Neural crest cell (in vitro differentiated cells): ENCODE results near the gene ARPC5L. TPM values are rescaled to one million over a fixed set of nuclear protein-coding genes. Genes with fewer than 3 reads are reported as not detected.

Source experiments
- DNase-seq: peaks from one replicate; pipeline ENCODE4 v3.0.0; 2021; ENCODE audit warnings: low read depth, mixed read lengths, low spot score
- H3K27ac Mint-ChIP-seq: one replicate; pipeline ENCODE4 v1.8.0; 2021; ENCODE audit warnings: mild to moderate bottlenecking, mixed read lengths; ENCODE audit not compliant: unreplicated experiment
- H3K27me3 Mint-ChIP-seq: 2 replicates; pipeline ENCODE4 v1.8.0; 2021; ENCODE audit warnings: low read depth, mild to moderate bottlenecking, mixed read lengths
- H3K36me3 Mint-ChIP-seq: 2 replicates; pipeline ENCODE4 v1.8.0; 2021; ENCODE audit warnings: low read depth, mild to moderate bottlenecking, mixed read lengths
- H3K4me1 Mint-ChIP-seq: 2 replicates; pipeline ENCODE4 v1.8.0; 2021; ENCODE audit warnings: mixed read lengths
- H3K4me3 Mint-ChIP-seq: one replicate; pipeline ENCODE4 v1.8.0; 2021; ENCODE audit warnings: mild to moderate bottlenecking, mixed read lengths
- H3K9me3 Mint-ChIP-seq: 2 replicates; pipeline ENCODE4 v1.8.0; 2021; ENCODE audit warnings: mixed read lengths
- total RNA-seq: library from RNA; stranded (reverse); gene quantifications from 2 replicates; pipeline ENCODE4 v1.2.1, GENCODE V29; 2021
- TF ChIP-seq, protein P1 (sequence below): fragments of 200-600 bp; sonication (generic); conservative IDR thresholded peaks from 2 replicates; pipeline ENCODE4 v1.5.0; 2021; ENCODE audit warnings: antibody characterized with exemption, mild to moderate bottlenecking

Gene ARPC5L
- total RNA-seq, 1 donor from 2014 or later = 42.1 TPM

DNA sequence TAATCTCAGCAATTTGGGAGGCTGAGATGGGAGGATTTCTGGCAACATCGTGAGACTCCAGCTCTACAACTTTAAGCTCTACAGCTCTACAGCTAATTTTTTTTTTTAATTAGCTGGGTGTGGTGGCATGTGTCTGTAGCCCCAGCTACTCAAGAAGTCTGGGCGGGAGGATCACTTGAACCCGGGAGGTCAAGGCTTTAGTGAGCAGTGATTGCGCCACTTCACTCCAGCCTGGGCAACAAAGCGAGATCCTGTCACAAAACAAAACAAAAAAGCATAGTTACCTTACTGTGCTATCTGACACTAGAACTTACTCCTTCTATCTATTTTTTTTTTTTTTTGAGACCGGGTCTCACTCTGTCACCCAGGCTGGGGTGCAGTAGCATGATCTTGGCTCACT, 15.0 kb upstream of the ARPC5L start:
- Mint-ChIP-seq H3K27me3 (no peaks in the 10 kb centered on the region), H3K9me3 (no peaks in the 10 kb centered on the region), H3K36me3 (no peaks in the 10 kb centered on the region), H3K4me3 (no peak overlapping the region), H3K4me1 (peaks cover 6% of the 10 kb centered on the region), H3K27ac (no peak overlapping the region)
- no peak for DNase-seq
- TF ChIP-seq, protein P1, sequence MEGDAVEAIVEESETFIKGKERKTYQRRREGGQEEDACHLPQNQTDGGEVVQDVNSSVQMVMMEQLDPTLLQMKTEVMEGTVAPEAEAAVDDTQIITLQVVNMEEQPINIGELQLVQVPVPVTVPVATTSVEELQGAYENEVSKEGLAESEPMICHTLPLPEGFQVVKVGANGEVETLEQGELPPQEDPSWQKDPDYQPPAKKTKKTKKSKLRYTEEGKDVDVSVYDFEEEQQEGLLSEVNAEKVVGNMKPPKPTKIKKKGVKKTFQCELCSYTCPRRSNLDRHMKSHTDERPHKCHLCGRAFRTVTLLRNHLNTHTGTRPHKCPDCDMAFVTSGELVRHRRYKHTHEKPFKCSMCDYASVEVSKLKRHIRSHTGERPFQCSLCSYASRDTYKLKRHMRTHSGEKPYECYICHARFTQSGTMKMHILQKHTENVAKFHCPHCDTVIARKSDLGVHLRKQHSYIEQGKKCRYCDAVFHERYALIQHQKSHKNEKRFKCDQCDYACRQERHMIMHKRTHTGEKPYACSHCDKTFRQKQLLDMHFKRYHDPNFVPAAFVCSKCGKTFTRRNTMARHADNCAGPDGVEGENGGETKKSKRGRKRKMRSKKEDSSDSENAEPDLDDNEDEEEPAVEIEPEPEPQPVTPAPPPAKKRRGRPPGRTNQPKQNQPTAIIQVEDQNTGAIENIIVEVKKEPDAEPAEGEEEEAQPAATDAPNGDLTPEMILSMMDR = no peak

DNA sequence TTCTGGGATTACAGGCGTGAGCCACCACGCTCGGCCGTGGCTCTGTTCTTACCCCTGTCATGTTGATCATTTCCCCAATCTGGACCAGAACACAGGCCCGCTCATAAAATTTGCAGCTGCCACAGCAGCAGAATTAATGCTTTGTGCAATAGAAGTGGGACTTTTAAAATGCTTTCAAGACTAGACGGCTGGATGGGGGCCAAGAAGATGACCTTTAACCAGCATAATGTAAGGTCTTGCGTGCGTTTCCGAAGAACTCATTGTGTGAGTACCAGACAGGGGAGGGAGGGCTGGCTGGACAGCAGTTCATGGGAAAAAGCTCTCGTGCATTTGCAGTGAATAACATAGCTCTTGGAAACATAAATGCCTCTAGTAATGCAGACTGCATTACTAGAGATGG, 12.1 kb upstream of the ARPC5L start:
- Mint-ChIP-seq H3K4me1 (peaks cover 12% of the 10 kb centered on the region), H3K36me3 (no peaks in the 10 kb centered on the region), H3K9me3 (no peaks in the 10 kb centered on the region), H3K27me3 (peaks cover under 1% of the 10 kb centered on the region), H3K4me3 (peak overlapping the region; percentile 33), H3K27ac (no peak overlapping the region)
- DNase-seq = no peak
- TF ChIP-seq, protein P1 = no peak

DNA sequence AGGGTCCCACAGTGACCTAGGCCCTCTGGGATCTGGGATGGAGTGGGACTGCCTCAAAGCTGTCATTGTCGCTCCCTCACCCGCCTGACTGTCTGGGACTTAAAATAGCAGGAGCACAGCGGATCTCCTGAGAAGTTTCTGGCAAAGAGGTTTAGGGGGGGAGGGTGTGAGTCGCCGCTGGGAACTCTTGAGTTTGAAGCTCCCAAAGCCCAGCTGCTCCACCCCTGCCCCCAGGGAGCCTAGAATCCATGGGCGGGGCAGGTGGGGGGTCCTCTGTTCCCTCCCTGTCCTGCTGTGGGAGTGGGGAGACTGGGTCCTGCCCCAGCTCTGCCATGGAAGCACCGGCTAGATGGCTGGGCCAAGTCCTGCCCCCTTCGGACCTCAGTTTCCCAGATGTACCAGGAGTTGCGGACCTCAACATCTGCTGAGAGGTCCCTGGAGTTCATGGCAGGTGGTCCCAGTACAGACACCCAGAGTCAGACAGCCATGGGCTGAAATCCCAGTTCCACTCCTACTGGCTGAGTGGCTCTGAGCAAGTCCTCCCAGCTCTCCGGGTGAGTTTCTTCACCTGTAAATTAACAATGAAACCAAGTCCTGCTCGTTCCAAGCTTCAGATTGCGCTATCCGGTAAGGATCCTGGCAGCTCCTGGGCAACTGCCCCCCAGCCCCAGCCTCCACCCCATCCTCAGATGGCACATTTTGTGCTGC, 9.7 kb upstream of the ARPC5L start:
- peaks cover 17% of the 10 kb centered on the region for H3K4me1 Mint-ChIP-seq
- peak overlapping the region; percentile 53 for H3K27ac Mint-ChIP-seq
- no peaks in the 10 kb centered on the region for H3K9me3 Mint-ChIP-seq
- DNase-seq = no peak
- TF ChIP-seq, protein P1 = no peak
- peak overlapping the region; percentile 84 for H3K4me3 Mint-ChIP-seq
- H3K36me3 Mint-ChIP-seq = peaks cover under 1% of the 10 kb centered on the region
- peaks cover 5% of the 10 kb centered on the region for H3K27me3 Mint-ChIP-seq

DNA sequence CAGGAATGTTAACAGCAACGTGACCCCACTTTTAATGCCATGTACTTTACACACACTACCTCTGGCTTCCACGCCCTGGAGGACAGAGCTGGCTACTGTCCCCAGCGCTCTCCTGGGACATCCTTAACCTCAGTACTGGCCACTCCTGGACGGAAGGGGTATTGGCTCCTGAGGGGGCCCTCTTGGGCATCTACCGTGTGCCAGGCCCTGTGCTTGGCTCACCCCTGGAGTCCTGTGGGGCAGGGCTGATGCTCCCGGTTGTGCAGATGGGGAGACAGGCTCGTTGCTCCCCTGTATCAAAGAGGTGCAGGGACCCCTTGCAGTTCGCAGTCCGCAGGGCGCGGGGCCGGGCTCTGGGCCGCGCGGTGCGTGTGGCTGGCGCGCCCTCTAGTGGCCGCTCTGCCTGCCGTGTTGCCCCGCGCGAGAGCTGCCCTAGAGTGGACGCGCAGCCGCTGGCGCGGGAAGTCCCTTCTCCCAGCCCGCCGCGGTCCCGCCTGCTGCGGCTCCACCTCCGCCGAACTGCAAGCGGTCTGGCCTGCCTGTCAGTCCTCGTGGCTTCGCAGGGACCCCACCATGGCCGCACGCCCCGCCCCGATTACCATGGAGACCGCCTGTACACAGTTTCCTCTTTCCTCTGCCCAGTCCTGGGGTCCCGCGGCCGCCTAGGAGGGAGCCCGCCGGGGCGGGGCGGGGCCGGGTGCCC, 8.9 kb upstream of the ARPC5L start, which contains the start of gene WDR38:
TSS of gene WDR38 (plus strand) at position 632 of the 703 bp plus-strand sequence. CDS start 72 bp downstream, outside the sequence.
- Mint-ChIP-seq H3K36me3 (peaks cover 4% of the 10 kb centered on the region), H3K27ac (peak within 1 kb of the TSS; percentile 53), H3K9me3 (no peaks in the 10 kb centered on the region), H3K4me1 (peaks cover 17% of the 10 kb centered on the region), H3K4me3 (peak within 1 kb of the TSS; percentile 84), H3K27me3 (peaks cover 5% of the 10 kb centered on the region)
- peak; percentile 72 for DNase-seq
- TF ChIP-seq, protein P1 = peak; percentile 100

DNA sequence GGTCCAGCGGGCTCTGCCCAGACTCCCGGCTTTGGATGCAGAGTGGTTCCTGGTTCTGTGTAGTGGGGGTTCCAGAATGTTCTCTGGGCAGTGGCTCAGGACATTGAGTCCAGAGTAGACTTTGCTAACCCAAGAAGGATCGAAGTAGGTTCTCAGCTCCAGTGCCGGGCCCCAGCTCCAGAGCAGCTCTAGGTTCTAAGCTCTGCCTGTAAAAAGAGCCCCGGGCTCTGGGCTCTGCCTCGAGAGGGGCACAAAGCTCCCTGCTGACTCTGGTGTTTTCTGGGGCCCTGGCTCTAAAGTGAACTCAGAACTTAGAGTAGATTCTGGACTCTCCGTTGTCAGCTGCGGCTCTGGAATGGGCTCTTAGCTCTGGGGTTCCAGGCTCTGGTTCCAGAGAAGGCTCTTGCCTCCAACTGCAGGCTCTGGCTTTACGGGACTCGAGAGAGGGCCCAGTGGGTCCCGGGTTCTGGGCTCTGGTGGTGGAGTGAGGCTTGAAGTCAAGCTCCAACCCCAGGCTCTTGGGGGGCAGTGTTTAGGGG, 8.3 kb upstream of the ARPC5L start:
- H3K4me3 Mint-ChIP-seq = peak overlapping the region; percentile 61
- peaks cover 4% of the 10 kb centered on the region for H3K36me3 Mint-ChIP-seq
- no peaks in the 10 kb centered on the region for H3K9me3 Mint-ChIP-seq
- DNase-seq = no peak
- no peak overlapping the region for H3K27ac Mint-ChIP-seq
- TF ChIP-seq, protein P1 = no peak
- H3K27me3 Mint-ChIP-seq = peaks cover 5% of the 10 kb centered on the region
- peaks cover 17% of the 10 kb centered on the region for H3K4me1 Mint-ChIP-seq
